Measurements from ENCODE around the gene SLC25A11.

Gene SLC25A11

DNA sequence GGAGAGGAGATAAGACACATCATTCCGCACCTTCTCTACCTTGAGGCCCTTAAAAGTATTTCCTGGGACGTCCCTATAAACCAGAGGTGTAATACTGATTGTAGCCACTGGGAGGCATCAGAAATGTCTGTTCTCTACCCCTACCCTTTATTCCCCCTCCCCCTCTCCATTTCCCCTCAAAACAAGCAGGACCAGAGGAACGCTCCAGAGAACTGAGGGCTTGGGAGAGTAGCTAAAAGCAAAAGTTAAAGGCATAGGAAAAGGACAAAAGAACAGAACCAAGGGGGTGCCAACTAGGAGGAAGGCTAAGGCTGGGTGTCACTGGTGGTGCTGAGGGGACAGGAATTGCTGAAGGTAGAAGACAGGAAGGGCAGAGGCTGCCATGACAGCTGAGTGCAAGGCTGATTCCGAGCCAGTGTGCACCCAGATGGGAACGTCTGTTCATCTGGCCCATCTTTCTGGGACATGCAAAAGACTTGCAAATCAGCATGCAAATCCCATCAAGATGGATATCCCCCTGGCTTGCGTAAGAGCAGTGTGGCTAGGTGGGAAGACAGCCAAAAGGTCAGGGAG lies 40.9 kb upstream of the SLC25A11 start:
- in situ Hi-C loops (cut with HindIII; ENCODE audit: low sequenced_read_pairs): no loop called here
- H3K4me3 ChIP-seq (ENCODE audit: low read depth, low read length): no peak overlapping the region
- DNase-seq (ENCODE audit: low read depth, low spot score): peak; percentile 52
- TF ChIP-seq, protein P1, sequence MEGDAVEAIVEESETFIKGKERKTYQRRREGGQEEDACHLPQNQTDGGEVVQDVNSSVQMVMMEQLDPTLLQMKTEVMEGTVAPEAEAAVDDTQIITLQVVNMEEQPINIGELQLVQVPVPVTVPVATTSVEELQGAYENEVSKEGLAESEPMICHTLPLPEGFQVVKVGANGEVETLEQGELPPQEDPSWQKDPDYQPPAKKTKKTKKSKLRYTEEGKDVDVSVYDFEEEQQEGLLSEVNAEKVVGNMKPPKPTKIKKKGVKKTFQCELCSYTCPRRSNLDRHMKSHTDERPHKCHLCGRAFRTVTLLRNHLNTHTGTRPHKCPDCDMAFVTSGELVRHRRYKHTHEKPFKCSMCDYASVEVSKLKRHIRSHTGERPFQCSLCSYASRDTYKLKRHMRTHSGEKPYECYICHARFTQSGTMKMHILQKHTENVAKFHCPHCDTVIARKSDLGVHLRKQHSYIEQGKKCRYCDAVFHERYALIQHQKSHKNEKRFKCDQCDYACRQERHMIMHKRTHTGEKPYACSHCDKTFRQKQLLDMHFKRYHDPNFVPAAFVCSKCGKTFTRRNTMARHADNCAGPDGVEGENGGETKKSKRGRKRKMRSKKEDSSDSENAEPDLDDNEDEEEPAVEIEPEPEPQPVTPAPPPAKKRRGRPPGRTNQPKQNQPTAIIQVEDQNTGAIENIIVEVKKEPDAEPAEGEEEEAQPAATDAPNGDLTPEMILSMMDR (IDR thresholded peaks at IDR 0.05; ENCODE audit: low read depth, low read length): peak; percentile 62

DNA sequence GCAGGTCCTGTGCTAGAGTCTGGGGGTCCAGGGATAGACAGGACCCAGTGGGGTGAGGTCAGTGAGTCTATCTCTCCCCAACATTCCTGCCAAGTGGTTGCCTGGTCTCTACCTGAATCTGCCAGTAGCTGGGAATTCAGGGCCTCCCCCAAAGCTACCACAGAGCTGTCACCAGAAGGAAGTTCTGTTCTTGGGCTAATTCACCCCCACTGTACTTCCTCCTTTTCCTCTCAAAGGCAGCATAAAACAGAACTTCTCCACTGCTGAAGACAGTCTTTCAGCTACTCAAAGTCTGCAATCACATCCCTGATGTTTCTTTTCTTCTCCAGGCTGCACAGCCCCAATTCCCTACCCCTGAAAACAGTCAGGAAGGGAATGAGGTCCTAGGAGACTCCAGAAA lies 38.9 kb upstream of the SLC25A11 start:
- TF ChIP-seq, protein P1 (IDR thresholded peaks at IDR 0.05; ENCODE audit: low read depth, low read length): no peak
- no peak overlapping the region for H3K4me3 ChIP-seq (ENCODE audit: low read depth, low read length)
- DNase-seq (ENCODE audit: low read depth, low spot score): no peak
- in situ Hi-C loops (cut with HindIII; ENCODE audit: low sequenced_read_pairs): no loop called here

DNA sequence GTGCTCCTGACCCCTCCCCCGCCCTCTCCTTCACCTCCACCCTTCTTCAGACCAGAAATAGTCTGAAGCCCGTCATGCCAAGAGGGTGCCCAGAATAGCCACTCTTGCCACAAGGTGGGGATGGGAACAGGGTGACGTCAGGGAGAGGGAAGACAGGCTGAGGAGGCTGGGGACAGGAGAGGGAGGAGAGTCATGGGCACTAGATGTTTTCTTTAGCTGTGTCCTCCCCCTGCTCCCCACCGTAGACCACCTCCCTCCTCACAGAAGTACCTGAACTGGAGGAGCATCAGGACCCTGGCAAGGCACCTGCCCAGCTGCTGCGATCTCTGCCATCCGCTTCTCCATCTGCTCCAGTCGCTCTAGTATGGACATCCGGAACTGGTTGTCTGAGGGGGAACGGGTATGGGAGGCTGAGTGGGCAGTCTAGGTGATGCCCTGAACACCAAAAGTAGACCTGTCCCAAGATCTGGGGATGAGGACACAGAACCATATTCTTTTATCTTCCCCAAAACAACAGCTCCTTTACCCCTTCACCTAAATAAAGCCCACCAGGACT lies 34.3 kb upstream of the SLC25A11 start:
- TF ChIP-seq, protein P1 (IDR thresholded peaks at IDR 0.05; ENCODE audit: low read depth, low read length): no peak
- H3K4me3 ChIP-seq (ENCODE audit: low read depth, low read length): no peak overlapping the region
- in situ Hi-C loops (cut with HindIII; ENCODE audit: low sequenced_read_pairs): no loop called here
- no peak for DNase-seq (ENCODE audit: low read depth, low spot score)

DNA sequence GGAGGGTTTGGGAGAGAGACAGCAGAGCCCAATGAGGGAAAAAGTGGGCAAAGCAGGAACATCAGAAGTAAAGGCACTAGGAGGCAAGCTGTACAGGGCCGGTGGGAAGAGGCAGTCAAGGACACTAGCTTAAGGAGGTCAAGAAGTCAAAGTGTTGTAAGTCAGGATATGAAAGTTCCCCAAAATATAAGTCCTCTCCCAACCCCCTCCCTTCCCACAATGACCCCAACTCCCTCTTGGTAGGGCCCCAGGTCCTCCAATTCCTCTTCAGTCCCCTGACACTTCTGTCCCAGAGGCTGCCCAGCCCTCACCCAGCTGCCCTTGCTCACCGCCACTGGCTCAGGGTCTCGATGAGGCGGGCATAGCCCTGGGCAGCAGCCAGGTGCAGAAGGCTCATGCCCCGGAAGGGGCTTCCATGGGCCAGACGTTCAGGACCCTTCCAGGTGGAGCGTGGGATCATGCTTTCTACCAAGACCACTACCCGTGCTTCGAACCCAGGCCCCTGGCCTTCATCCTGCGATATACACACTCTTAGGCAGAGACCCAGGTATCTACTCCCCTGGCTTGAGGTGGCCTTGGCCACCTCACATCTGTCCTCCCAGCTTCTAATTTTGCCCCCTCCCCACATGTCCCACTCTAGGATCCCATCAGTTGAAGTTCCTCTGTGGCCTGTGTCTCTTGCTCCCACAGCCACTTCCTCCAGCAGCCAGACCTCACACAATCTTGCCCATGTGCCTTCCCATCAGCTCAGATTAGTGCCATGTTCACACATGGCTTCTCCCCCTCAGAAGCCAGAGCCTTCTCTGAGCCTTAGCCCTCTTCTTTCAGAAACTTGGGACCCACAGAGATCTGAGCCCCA lies 33.6 kb upstream of the SLC25A11 start:
- TF ChIP-seq, protein P1 (IDR thresholded peaks at IDR 0.05; ENCODE audit: low read depth, low read length): no peak
- H3K4me3 ChIP-seq (ENCODE audit: low read depth, low read length): no peak overlapping the region
- DNase-seq (ENCODE audit: low read depth, low spot score): no peak
- in situ Hi-C loops (cut with HindIII; ENCODE audit: low sequenced_read_pairs): no loop called here

DNA sequence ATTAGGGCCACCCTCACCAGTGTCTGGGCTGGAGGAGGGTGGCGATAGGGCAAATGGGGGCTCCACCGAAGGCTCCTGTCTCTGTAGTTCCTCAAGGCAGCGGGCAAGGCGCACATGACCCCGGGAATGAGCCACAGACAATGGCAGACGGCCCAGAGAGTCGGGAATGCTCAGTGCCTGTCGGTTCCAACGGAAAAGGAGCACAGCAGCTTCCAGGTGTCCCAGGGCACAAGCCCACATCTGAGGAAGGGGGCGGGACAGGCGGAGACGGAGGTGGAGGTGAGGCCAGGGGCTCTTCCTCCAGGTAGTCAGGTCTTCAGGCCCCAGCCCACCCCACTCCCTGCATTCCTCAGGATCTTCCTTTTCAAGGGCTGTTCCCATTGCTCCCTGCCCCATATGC lies 32.9 kb upstream of the SLC25A11 start:
- TF ChIP-seq, protein P1 (IDR thresholded peaks at IDR 0.05; ENCODE audit: low read depth, low read length): no peak
- no peak for DNase-seq (ENCODE audit: low read depth, low spot score)
- in situ Hi-C loops (cut with HindIII; ENCODE audit: low sequenced_read_pairs): no loop called here
- H3K4me3 ChIP-seq (ENCODE audit: low read depth, low read length): no peak overlapping the region

DNA sequence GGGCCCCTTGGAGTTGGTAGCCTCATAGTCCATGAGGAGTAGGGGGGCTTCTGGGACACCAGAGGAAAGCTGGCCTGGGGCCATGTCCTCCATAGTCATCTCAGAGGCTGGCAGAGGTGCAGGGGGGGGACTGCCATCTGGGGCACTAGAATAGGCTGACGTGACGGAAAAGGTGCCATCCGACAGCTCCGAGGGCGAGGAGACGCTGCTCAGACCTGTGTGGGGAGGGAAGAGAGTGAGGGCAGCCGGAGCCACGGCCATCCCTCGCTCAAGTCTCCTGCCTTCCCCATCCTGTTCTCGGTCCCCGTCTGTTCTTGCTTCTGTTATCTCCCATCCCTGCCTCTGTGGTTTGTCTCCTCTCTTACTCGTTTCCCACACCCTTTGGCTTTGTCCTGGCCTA lies 32.5 kb upstream of the SLC25A11 start:
- no peak for DNase-seq (ENCODE audit: low read depth, low spot score)
- TF ChIP-seq, protein P1 (IDR thresholded peaks at IDR 0.05; ENCODE audit: low read depth, low read length): no peak
- H3K4me3 ChIP-seq (ENCODE audit: low read depth, low read length): no peak overlapping the region
- in situ Hi-C loops (cut with HindIII; ENCODE audit: low sequenced_read_pairs): no loop called here

Data from astrocyte of the spinal cord (primary cell).